Common myeloid progenitor, CD34-positive (primary cell): Measurements from ENCODE around the gene MILR1.
"Not testable (repeated sequence)": the region's sequence is repeated elsewhere in the genome, so short reads cannot be mapped to it uniquely, and the experiment has no call there.

Experiments
- CTCF ChIA-PET: fragments of 350-600 bp; sonication (Branson Sonifier 250); formaldehyde crosslinking; loops from one replicate; lab custom pipeline; 2021; ENCODE audit warnings: antibody characterized with exemption; lab: Charles Lee
- POLR2A ChIA-PET: fragments of 350-600 bp; sonication (Branson Sonifier 250); formaldehyde crosslinking; loops from one replicate; lab custom pipeline; 2021; ENCODE audit warnings: antibody characterized with exemption; lab: Charles Lee
- DNase-seq, 3 donors: peaks; one replicate each; pipeline versions ENCODE4 v3.0.0 to v3.0.0-alpha.2; 2013
- H3K27ac ChIP-seq, 2 experiments: 1 replicate in 1 of 2; 2 replicates in 1 of 2; pipeline ENCODE4 v1.7.0; 2013; ENCODE audit warnings: inconsistent platforms in 2 of 2, low read length in 2 of 2, mild to moderate bottlenecking in 2 of 2, low read depth in 1 of 2, moderate library complexity in 1 of 2; ENCODE audit not compliant: severe bottlenecking in 2 of 2, insufficient read depth in 1 of 2, poor library complexity in 1 of 2
- H3K27me3 ChIP-seq, 5 experiments: replicated peaks in 2 of 5; 1 replicate in 3 of 5; 2 replicates in 2 of 5; pipeline versions ENCODE4 v1.6.1 to v1.7.0; 2013; ENCODE audit warnings: low read length in 4 of 5, mild to moderate bottlenecking in 2 of 5, moderate library complexity in 2 of 5, inconsistent platforms in 1 of 5; ENCODE audit not compliant: insufficient read depth in 5 of 5, control insufficient read depth in 4 of 5
- H3K36me3 ChIP-seq, 4 experiments: 1 replicate in 2 of 4; 2 replicates in 2 of 4; pipeline versions ENCODE4 v1.6.1 to v1.7.0; 2013; ENCODE audit warnings: low read length in 3 of 4, control low read depth in 1 of 4, mild to moderate bottlenecking in 1 of 4; ENCODE audit not compliant: control insufficient read depth in 4 of 4, insufficient read depth in 4 of 4
- H3K4me1 ChIP-seq, 4 experiments: 1 replicate in 3 of 4; 2 replicates in 1 of 4; pipeline versions ENCODE4 v1.6.1 to v1.7.1; 2013; ENCODE audit warnings: low read length in 3 of 4, mild to moderate bottlenecking in 3 of 4, control low read depth in 1 of 4, inconsistent platforms in 1 of 4, moderate library complexity in 1 of 4; ENCODE audit not compliant: control insufficient read depth in 4 of 4, insufficient read depth in 4 of 4; ENCODE audit errors: control extremely low read depth in 1 of 4
- H3K4me3 ChIP-seq, 7 experiments: 1 replicate in 4 of 7; 2 replicates in 3 of 7; pipeline versions ENCODE4 v1.5.1 to v1.7.0; 2013; ENCODE audit warnings: mild to moderate bottlenecking in 7 of 7, low read length in 6 of 7, moderate library complexity in 6 of 7, inconsistent platforms in 2 of 7, low read depth in 2 of 7, control low read depth in 1 of 7; ENCODE audit not compliant: insufficient read depth in 4 of 7, control insufficient read depth in 1 of 7; ENCODE audit errors: extremely low read depth in 1 of 7
- H3K9me3 ChIP-seq, 5 experiments: 1 replicate in 4 of 5; 2 replicates in 1 of 5; pipeline versions ENCODE4 v1.6.1 to v1.7.1; 2013; ENCODE audit warnings: low read length in 4 of 5, mild to moderate bottlenecking in 2 of 5, inconsistent platforms in 1 of 5, low read depth in 1 of 5, moderate library complexity in 1 of 5; ENCODE audit not compliant: control insufficient read depth in 4 of 5, insufficient read depth in 2 of 5; ENCODE audit errors: control extremely low read depth in 1 of 5
- WGBS: methylation state at CpG from one replicate; pipeline ENCODE4 v1.1.5; 2013; ENCODE audit not compliant: insufficient coverage; 5-methylcytosine and 5-hydroxymethylcytosine counted together

MILR1 gene

DNA sequence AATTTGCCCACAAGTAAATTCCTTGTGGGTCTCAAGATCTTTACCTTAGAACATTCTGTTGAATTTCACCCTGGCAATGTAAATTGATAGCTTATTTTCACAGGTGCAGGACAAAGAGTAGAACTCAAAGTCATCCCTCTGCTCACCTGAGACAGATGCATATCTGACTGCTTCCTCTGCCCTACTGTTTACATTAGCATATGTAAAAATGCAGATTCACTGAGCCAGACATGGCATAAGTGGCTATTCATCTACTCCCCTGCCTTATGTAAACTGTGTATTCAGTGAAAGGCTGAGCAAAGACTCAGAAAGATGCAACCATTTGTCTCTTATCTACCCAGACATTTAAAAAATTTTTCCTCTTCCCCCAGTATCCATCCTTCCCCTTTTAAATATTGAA, 22.3 kb upstream of the MILR1 start:
- DNase-seq = no peak
- H3K36me3 ChIP-seq = no peaks in the 10 kb centered on the region
- H3K27me3 ChIP-seq = no peaks in the 10 kb centered on the region
- no peak overlapping the region for H3K4me3 ChIP-seq
- H3K9me3 ChIP-seq = no peaks in the 10 kb centered on the region
- POLR2A ChIA-PET = no interaction called here
- CTCF ChIA-PET = interaction anchor here (12.1 kb wide), 1 partner anchor 68 kb away, joined by 261 read pairs; the partner anchor contains the start of gene POLG2
- no peaks in the 10 kb centered on the region for H3K4me1 ChIP-seq
- no peak overlapping the region for H3K27ac ChIP-seq

DNA sequence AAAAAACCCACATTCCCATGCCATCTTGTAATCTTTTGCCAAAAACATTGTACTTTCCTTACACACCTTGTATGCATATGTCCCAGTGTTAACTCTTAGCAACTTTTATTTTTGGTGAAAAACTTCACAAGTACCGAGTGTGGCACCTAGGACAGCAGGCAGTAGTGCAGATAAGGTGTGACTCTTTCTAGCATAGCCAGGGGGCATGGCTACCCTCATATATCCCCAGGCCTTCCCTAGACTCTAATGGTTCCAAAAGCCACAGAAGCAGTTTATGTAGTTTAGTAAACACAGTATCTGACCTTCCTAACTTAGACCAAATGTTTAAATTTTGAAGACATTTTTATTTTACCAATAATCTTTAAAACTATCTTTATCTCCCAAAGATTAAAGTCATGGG, 20.5 kb upstream of the MILR1 start:
- POLR2A ChIA-PET = interaction anchor here (1.2 kb wide), 1 partner anchor 68 kb away, joined by 5 read pairs; the partner anchor contains the start of gene POLG2
- 80% methylated on average over 1 of the region's 1 CpG for WGBS
- no peak for DNase-seq
- Histone ChIP-seq H3K27me3 (no peaks in the 10 kb centered on the region), H3K27ac (no peak overlapping the region), H3K36me3 (no peaks in the 10 kb centered on the region), H3K9me3 (no peaks in the 10 kb centered on the region), H3K4me3 (no peak overlapping the region), H3K4me1 (no peaks in the 10 kb centered on the region)
- CTCF ChIA-PET = interaction anchor here (1.2 to 4.0 kb wide), 4 partner anchors 8 to 122 kb away, joined by 4 to 18 read pairs (median 9); no protein-coding TSS in a partner anchor

DNA sequence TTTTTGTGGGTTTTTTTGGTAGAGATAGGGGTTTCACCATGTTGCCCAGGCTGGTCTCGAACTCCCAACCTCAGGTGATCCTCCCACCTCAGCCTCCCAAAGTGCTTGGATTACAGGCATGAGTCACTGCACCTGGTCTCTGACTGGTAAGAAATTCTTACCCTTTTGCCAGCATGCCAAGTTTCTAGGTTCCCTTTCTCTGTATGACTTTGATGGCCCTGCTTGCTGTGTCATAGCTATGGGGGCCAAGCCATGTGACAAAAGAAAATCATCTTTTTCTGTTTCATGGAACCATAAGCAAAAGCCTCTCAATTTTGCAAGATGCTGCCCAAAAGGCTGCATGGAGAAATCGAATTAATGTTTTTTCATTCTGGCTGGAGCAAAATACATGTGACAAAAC, 18.9 kb upstream of the MILR1 start:
- not testable (repeated sequence) for H3K4me1 ChIP-seq, H3K27ac ChIP-seq, H3K36me3 ChIP-seq, H3K4me3 ChIP-seq, H3K27me3 ChIP-seq, H3K9me3 ChIP-seq
- peak in 2 of 3 donors; percentile 68 to 77 for DNase-seq
- ChIA-PET POLR2A (interaction anchor here (0.6 to 0.7 kb wide), 2 partner anchors 47 to 103 kb away, joined by 5 to 7 read pairs; no protein-coding TSS in a partner anchor), CTCF (interaction anchor here (1.3 to 4.0 kb wide), 6 partner anchors 8 to 124 kb away, joined by 3 to 18 read pairs (median 5); no protein-coding TSS in a partner anchor)
- WGBS = 94% methylated on average over 2 of the region's 2 CpGs

- POLR2A ChIA-PET = no interaction called here
- no peak for DNase-seq
- Histone ChIP-seq H3K4me3 (no peak overlapping the region), H3K27ac (no peak overlapping the region), H3K4me1 (no peaks in the 10 kb centered on the region), H3K27me3 (no peaks in the 10 kb centered on the region), H3K36me3 (no peaks in the 10 kb centered on the region), H3K9me3 (peaks cover 0 to 7% (median 0%) of the 10 kb centered on the region in 5 experiments)
- WGBS = 98% methylated on average over 4 of the region's 6 CpGs
- CTCF ChIA-PET = interaction anchor here (1.0 to 4.0 kb wide), 5 partner anchors 9 to 59 kb away, joined by 3 to 18 read pairs (median 4); no protein-coding TSS in a partner anchor
Observed at GRCh38 chr17:64431534-64431933, 17.4 kb upstream of the MILR1 start.

DNA sequence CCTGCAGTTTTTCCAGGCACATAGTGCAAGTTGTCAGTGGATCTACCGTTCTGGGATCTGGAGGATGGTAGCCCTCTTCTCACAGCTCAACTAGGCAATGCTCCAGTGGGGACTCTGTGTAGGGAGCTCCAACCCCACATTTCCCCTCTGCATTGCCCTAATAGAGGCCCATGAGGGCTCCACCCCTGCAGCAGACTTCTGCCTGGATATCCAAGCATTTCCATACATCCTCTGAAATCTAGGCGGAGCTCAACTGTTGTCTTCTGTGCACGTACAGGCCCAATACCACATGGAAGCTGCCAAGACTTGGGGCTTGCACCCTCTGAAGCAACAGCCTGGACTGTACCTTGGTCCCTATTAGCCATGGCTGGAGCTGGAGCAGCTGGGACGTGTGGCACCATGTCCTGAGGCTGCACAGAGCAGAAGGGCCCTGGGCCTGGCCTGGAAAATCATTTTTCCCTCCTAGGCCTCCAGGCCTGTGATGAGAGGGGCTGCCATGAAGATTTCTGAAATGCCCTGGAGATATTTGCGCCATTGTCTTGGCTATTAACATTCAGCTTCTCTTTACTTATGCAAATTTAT, 10.9 kb upstream of the MILR1 start:
- H3K4me3 ChIP-seq = no peak overlapping the region
- no peak overlapping the region for H3K27ac ChIP-seq
- POLR2A ChIA-PET = no interaction called here
- WGBS = 95% methylated on average over 5 of the region's 5 CpGs
- no peaks in the 10 kb centered on the region for H3K27me3 ChIP-seq
- DNase-seq = peak in 1 of 3 donors; percentile 16
- H3K4me1 ChIP-seq = peaks cover 11 to 23% (median 19%) of the 10 kb centered on the region in 4 experiments
- no peaks in the 10 kb centered on the region for H3K36me3 ChIP-seq
- peaks cover 0 to 33% (median 22%) of the 10 kb centered on the region in 5 experiments for H3K9me3 ChIP-seq
- CTCF ChIA-PET = interaction anchor here (0.6 to 1.5 kb wide), 5 partner anchors 16 to 300 kb away, joined by 3 to 7 read pairs (median 4); no protein-coding TSS in a partner anchor

DNA sequence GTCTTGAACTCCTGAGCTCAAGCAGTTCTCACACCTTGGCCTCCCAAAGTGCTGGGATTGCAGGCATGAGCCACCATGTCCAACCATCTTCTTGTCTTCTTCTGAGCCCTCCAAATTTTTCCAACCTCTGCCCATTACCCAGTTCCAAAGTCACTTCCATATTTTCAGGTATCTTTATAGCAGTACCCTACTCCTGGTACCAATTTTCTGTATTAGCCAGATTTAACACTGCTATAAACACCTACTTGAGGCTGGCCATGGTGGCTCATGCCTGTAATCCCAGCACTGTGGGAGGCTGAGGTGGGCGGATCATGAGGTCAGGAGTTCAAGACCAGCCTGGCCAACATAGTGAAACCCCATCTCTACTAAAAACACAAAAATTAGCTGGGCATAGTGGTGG, 9.4 kb upstream of the MILR1 start:
- POLR2A ChIA-PET, H3K36me3 ChIP-seq, CTCF ChIA-PET, H3K27ac ChIP-seq, H3K27me3 ChIP-seq, DNase-seq: not testable (repeated sequence)
- peak overlapping the region in 1 of 7 experiments; percentile 13 for H3K4me3 ChIP-seq
- H3K9me3 ChIP-seq = peaks cover 0 to 33% (median 22%) of the 10 kb centered on the region in 5 experiments
- WGBS = no CpG with 5 or more reads among the region's 1 CpG
- H3K4me1 ChIP-seq = peaks cover 16 to 34% (median 30%) of the 10 kb centered on the region in 4 experiments

GRCh38 chr17:64439956-64440355, 9.0 kb upstream of the MILR1 start:
- CTCF ChIA-PET = interaction anchor here (1.1 kb wide), 1 partner anchor 45 kb away, joined by 3 read pairs; no protein-coding TSS in a partner anchor
- peak overlapping the region in 1 of 7 experiments; percentile 13 for H3K4me3 ChIP-seq
- no peak overlapping the region for H3K27ac ChIP-seq
- H3K36me3 ChIP-seq = no peaks in the 10 kb centered on the region
- no peaks in the 10 kb centered on the region for H3K27me3 ChIP-seq
- H3K9me3 ChIP-seq = peaks cover 0 to 33% (median 22%) of the 10 kb centered on the region in 5 experiments
- POLR2A ChIA-PET = no interaction called here
- WGBS = no CpG with 5 or more reads among the region's 2 CpGs
- peaks cover 16 to 36% (median 30%) of the 10 kb centered on the region in 4 experiments for H3K4me1 ChIP-seq
- DNase-seq = no peak
